Measurements from ENCODE around the gene GPR34.

GPR34 gene

DNA sequence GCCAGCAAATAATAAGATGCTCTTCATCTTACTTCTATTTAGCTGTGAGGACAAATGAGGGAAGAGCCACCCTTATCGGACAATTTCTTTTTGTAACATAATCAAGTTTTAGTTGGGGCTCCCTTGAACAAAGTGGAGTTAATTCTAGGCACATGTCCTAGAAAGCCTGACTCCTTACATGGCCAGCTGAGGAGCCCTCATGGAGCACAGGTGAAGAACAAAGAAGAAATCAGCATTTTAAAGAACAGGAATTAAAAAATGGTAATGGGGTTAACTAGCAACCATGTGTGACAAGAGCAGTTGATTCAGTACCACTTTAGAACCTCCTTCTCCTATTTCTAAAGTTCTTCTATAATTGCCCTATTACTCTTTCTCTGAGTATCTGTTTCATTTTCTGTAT is 51.1 kb downstream of the GPR34 start:
- no peak for DNase-seq

All from GOT3 (cell line).